Right forelimb (tissue), 1 donor: ENCODE measurements around the gene FN1.

Experiments used
- DNase-seq: peaks from one replicate; pipeline ENCODE4 v3.0.0-alpha.2; 2018

The FN1 gene

GRCh38 chr2:215405722-215406581 is 29.9 kb downstream of the FN1 start:
- no peak for DNase-seq

- DNase-seq: no peak
Observed at GRCh38 chr2:215404348-215405012, 31.4 kb downstream of the FN1 start.

GRCh38 chr2:215403441-215404347 is 32.2 kb downstream of the FN1 start:
- DNase-seq: no peak

GRCh38 chr2:215401896-215402379 is 33.9 kb downstream of the FN1 start:
- DNase-seq: peak; percentile 68

- no peak for DNase-seq
Observed at GRCh38 chr2:215399067-215399716, 36.7 kb downstream of the FN1 start.

GRCh38 chr2:215397632-215398341 is 38.1 kb downstream of the FN1 start:
- DNase-seq: no peak

- DNase-seq: no peak
Observed at GRCh38 chr2:215396595-215397313, 39.1 kb downstream of the FN1 start.

GRCh38 chr2:215395687-215396460 is 40.0 kb downstream of the FN1 start:
- no peak for DNase-seq

GRCh38 chr2:215394102-215394805 is 41.6 kb downstream of the FN1 start:
- DNase-seq: no peak

GRCh38 chr2:215392687-215393270 is 43.1 kb downstream of the FN1 start:
- DNase-seq: no peak

- DNase-seq: no peak
Observed at GRCh38 chr2:215392164-215392563, 43.7 kb downstream of the FN1 start.

GRCh38 chr2:215391531-215391930 is 44.3 kb downstream of the FN1 start:
- DNase-seq: no peak

GRCh38 chr2:215390550-215390913 is 45.3 kb downstream of the FN1 start:
- DNase-seq: no peak

GRCh38 chr2:215388002-215388728 is 47.7 kb downstream of the FN1 start:
- no peak for DNase-seq

- DNase-seq: no peak
Observed at GRCh38 chr2:215386566-215386965, 49.3 kb downstream of the FN1 start.

GRCh38 chr2:215384710-215385109 is 51.2 kb downstream of the FN1 start:
- DNase-seq: no peak

- no peak for DNase-seq
Observed at GRCh38 chr2:215383652-215384279, 52.1 kb downstream of the FN1 start.

GRCh38 chr2:215382480-215382879 is 53.4 kb downstream of the FN1 start:
- DNase-seq: no peak
